GM18907 (cell line): Measurements from ENCODE around the gene BLOC1S2.
"Not testable (repeated sequence)": the region's sequence is repeated elsewhere in the genome, so short reads cannot be mapped to it uniquely, and the experiment has no call there.

Experiments used
- ATAC-seq: cut with Tn5 transposase; IDR thresholded peaks from one replicate; pipeline ENCODE4 v1.9.1; 2021; ENCODE audit warnings: mild to moderate bottlenecking, moderate library complexity; ENCODE audit not compliant: unreplicated experiment

Gene BLOC1S2

DNA sequence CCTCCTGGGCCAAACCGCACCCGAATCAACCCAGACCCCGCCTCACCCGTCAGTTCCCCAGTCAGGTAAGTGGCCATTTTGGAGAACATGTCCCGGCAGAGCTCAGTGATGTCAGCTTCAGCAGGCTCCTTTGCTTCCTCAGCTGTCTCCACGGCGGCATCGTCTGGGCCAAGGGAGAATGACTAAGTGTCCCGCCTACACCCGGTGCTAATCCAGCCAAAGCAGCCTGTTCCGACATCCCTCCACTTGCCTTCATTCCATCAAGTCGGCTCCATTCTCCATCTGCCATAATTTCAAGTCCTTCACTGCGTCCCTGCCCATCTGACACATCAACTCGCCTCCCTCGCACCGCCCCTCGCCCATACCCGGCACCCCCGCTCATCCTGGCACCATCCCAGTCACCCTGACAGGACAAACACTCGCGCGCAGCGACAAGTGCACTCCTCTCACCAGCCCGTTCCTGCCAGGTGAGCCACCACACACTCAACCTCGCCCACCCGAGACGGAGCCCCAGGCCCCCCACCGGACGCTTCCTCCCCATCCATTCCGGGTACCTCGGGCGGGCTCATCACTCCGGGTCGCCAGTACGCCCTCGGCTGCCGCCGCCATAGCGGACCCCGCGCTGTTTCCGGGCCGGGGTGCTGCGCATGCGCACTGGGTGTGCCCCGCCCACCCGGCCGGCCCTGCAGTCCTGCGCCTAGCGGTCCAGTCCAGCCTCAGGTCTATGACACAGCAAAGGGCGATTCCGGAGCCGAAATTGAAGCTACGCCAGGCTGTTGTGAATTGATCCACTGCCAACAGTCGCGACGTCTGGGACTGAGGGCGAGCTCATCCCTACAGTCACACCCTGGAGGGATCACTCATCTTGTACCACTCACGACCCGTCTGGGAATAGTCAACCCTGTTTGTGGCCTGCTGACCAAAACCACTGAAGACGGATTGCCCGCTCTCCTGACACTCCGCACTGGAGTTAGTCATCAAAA, at the start of gene BLOC1S2:
TSS of gene BLOC1S2 (minus strand) at position 630 of the 983 bp plus-strand sequence. CDS start at position 609, 21 bp downstream.
- peak; percentile 85 for ATAC-seq

GRCh38 chr10:100334762-100335161, 48.3 kb upstream of the BLOC1S2 start:
- no peak for ATAC-seq

- ATAC-seq, result no peak
These were observed 47.4 kb upstream of the BLOC1S2 start for GRCh38 chr10:100333661-100334440.

DNA sequence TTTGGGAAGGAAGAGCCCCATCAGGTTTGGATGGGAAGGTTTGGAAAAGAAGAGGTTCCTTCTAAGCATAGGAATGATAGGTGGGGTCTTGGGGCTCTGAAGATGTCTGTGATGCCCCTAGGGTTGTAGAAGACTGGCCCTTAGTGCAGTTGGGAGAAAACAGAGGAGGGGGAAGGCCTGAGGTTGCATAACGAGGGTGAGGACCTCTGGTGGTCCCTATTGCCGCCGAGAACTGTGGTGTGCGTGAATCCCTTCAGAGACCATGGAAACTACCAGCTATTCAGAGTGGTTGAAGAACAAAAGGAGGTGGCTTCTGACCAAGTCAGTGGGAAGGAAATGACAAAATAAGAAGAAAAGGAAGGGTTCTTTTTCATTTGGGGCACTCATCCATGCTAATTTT, 46.6 kb upstream of the BLOC1S2 start:
- ATAC-seq, result no peak

GRCh38 chr10:100330079-100330478, 43.6 kb upstream of the BLOC1S2 start, which contains the start of gene PKD2L1:
PKD2L1 (minus strand) TSS chr10:100330228; CDS start chr10:100330103, 125 bp downstream.
- no peak for ATAC-seq

DNA sequence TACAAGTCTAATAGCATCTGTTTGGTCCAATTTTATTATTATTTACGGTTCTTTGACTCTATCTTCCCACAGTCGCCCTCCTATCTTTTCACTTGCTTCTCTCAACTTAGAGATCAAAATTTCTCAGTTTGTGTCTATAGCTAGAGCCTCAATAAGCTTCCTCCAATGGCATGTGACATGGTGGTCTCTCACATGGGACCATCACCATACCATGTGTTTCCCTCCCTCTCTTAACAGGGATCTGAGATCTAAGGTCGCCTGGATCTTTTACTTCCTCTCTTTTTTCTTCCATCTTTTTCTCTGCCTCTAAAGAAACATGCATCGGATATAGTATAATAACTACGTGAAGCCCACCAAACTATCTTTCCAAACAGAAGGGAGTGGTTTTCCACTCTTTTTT, 41.7 kb upstream of the BLOC1S2 start:
- no peak for ATAC-seq

GRCh38 chr10:100327718-100328009, 41.2 kb upstream of the BLOC1S2 start:
- no peak for ATAC-seq

DNA sequence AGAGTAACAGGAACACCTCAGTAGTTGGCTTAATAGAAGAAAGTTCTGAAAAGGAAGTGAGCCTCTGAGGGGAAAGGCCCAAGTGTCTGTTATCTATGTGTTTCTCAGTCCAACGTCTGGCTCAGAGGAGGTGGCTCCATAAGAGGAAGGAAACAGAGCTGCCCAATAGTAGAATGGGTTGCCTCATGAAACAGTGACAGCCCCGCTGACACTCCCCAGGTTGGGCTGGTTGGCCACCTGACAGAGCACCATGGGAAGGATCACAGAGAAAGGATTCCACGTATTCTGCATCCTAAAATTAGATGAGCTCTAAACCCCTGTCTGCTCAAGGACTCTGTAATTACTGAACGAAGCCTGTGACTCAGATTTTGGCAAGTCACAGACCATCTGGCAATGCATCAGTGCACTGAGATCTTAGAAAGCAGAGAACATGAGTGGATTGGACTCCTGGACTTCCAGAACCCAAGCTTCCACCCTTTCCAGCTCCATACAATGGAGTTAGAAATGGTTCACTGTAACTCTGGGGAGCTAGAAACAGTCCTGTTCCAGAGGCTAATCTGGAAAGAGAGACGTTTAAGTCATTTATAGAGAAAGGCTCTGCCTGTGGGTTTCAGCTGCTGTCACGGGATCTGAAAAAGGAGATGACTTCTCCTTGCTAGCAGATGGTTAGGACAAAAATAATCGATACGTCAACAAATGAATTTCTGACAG, 40.7 kb upstream of the BLOC1S2 start:
- peak; percentile 97 for ATAC-seq

GRCh38 chr10:100325158-100325557, 38.7 kb upstream of the BLOC1S2 start:
- ATAC-seq, result no peak

GRCh38 chr10:100319707-100320402, 33.4 kb upstream of the BLOC1S2 start:
- no peak for ATAC-seq

- ATAC-seq, result no peak
These were observed 31.7 kb upstream of the BLOC1S2 start for GRCh38 chr10:100318207-100318606.

DNA sequence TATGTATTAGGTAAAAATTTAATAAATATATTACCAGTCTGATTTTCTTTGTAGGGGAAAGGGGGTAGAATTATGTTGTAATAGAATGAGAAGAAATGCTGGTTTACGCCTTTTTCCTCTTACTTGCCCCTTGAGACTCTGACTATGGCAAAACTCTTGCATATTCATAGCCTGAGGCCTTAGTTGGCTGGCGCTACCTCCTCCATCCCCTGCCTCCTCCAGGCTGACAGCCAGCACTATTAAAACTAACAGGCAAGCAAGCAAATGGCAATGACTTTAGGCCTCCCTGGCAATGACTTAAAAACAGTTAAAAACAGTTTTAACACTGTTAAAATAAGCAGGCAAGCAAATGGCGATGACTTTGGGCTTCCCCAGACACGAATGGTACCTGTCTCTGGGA, 29.1 kb upstream of the BLOC1S2 start:
- no peak for ATAC-seq

- ATAC-seq, result no peak
These were observed 24.8 kb upstream of the BLOC1S2 start for GRCh38 chr10:100311298-100311697.

GRCh38 chr10:100307684-100308083, 21.2 kb upstream of the BLOC1S2 start:
- ATAC-seq, result no peak

GRCh38 chr10:100306861-100307260, 20.4 kb upstream of the BLOC1S2 start:
- ATAC-seq, result no peak

DNA sequence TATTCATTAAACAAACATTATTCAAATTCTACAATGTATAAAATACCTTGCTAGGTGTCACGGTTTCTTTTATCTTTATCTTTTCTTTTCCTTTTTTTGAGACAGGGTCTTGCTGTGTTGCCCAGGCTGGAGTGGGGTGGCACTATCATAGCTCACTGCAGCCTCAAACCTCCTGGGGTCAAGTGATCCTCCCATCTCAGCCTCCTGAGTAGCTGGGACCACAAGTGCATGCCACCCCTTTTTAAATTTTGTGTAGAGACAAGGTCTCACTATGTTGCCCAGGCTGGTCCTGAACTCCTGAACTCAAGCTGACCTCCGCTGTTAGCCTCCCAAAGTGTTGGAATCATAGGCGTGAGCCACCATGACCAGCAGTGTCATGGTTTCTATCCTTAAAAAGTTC, 17.9 kb upstream of the BLOC1S2 start:
- no peak for ATAC-seq

- no peak for ATAC-seq
These were observed 17.3 kb upstream of the BLOC1S2 start for GRCh38 chr10:100303724-100304319.

GRCh38 chr10:100301123-100301522, 14.6 kb upstream of the BLOC1S2 start:
- ATAC-seq, result not testable (repeated sequence)

- ATAC-seq, result no peak
These were observed 10.8 kb upstream of the BLOC1S2 start for GRCh38 chr10:100297242-100297641.

- ATAC-seq, result no peak
These were observed 6.6 kb upstream of the BLOC1S2 start for GRCh38 chr10:100293066-100293465.
